Stimulated activated CD4-positive, alpha-beta T cell treated with anti-CD3 and anti-CD28 coated beads, Interleukin-1b, Interleukin-23, amount 100 ng/mL, for 24 hours (primary cell): ENCODE results near the gene RNF126.
"Not testable (repeated sequence)": the region's sequence is repeated elsewhere in the genome, so short reads cannot be mapped to it uniquely, and the experiment has no call there.

ENCODE experiments used
- DNase-seq, 4 experiments: peaks; one replicate each; pipeline ENCODE4 v3.0.0-alpha.2; 2020; ENCODE audit warnings: low read depth in 4 of 4, low spot score in 1 of 4

The RNF126 gene

GRCh38 chr19:613732-614567 is 49.1 kb downstream of the RNF126 start:
- no peak for DNase-seq

GRCh38 chr19:612941-613340 is 50.1 kb downstream of the RNF126 start:
- DNase-seq, result no peak

DNA sequence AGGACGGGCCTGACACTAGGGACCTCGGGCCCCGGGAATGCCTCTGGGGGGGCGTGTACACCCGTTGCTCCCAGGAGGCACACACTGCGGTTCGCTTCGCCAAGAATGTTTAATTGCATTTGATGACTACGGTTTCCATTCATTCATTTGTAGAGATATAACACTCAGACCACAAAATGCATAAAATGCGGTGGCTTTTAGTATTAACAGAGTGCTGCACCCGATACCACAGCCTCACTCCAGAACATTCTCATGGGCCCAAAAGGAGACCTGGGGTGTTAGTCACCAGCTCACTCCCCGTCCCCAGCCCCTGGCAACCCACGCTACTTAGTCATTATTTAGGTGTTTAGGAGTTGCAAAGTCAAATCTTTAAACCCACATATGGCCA is 51.5 kb downstream of the RNF126 start:
- DNase-seq, result peak in 3 of 4 experiments; percentile 46 to 63 (median 58)

DNA sequence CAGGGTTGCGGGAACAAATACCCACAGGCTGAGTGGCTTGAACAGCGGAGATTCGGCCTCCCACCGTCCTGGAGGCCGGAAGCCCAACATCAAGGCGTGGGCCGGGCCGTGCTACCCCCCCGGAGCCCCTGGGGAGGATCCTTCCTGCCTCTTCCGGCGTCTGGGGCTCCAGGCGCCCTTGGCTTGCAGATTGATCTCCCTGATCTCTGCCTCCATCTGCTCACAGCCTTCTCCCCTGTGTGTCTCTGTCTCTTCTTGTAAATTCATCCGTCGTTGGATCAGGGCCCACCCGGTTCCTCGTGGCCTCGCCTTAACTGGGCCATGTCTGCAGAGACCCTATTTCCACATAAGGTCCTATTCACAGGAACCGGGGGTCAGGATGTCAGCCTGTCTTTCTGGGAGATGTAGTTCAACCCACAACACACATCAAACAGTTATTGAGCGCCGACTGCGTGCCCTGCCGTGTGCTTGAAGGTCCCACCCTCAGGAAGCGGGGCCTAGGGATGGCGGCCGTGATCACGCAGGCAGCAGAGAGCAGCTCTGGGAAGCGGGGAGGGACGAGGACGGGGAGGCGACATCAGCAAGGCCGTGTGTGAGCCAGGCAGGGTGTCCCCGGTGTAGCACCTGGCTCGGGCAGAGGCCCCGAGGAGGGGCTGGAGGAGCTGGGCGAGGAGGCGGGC is 52.1 kb downstream of the RNF126 start:
- DNase-seq, result peak in 2 of 4 experiments; percentile 28 to 52

DNA sequence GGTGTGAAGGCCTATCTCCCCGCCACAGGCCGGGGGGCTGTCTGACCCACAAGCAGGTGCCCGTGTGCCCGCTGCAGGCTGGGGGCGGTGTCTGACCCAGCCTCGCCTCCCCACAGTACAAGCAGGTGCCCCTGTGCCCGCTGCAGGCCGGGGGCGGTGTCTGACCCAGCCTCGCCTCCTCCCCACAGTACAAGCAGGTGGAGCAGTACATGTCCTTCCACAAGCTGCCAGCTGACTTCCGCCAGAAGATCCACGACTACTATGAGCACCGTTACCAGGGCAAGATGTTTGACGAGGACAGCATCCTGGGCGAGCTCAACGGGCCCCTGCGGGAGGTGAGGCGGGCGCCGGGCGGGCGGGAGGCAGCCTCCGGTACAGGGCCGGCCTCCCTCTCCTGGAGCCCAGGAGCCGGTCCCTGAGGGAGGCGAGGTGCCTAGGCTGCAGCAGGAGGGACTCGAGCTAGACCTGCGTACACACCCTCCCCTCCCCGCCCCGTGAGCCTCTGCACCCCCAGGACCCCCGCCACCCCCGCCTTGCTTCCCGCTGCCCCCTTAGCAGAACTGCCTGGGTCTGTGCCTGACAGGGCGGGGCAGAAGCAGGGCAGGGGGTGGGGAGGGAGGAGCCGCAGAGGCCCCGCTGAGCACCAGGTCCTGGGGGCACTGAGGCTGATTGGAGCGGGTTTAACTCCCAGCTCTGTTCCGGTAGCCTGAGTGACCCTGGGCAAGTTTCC is 52.8 kb downstream of the RNF126 start:
- no peak for DNase-seq

DNA sequence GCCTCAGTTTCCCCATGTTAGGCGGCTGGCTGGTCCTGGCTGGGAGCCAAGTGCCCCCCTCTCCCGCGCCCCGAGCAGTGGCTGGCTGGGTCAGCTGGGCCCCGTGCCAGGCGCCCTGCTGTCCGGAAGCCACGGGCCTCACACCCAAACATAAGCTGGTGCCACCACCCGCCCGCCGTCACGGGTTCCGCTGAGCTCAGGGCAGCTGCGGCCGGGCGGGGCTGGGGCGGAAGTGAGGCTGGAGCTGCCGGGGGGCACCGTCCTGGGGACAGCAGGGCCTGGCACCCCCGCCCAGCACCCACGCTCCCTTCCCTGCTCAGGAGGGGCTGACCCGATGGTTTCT is 54.0 kb downstream of the RNF126 start:
- DNase-seq, result no peak

GRCh38 chr19:608155-609003 is 54.6 kb downstream of the RNF126 start:
- DNase-seq, result no peak

GRCh38 chr19:607301-608154 is 55.5 kb downstream of the RNF126 start:
- no peak for DNase-seq

DNA sequence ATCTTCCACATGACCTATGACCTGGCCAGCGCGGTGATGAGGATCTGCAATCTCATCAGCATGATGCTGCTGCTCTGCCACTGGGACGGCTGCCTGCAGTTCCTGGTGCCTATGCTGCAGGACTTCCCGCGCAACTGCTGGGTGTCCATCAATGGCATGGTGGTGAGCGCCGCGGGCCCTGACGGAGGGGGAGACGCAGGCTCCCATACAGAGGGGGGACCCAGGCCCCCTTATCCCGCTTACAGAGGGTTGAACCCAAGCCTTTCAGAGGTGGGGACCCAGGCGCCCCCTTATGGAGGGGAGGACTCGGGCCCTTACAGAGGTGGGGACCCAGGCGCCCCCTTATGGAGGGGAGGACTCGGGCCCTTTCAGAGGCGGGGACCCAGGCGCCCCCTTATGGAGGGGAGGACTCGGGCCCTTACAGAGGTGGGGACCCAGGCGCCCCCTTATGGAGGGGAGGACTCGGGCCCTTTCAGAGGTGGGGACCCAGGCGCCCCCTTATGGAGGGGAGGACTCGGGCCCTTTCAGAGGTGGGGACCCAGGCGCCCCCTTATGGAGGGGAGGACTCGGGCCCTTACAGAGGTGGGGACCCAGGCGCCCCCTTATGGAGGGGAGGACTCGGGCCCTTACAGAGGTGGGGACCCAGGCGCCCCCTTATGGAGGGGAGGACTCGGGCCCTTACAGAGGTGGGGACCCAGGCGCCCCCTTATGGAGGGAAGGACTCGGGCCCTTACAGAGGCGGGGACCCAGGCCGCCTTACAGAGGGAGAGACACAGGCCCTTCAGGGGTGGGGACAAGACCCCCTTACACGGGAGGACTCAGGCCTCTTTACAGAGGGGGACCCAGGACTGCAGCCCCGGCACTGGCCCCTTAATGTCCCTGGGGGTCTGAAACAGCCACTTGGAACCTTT is 57.7 kb downstream of the RNF126 start:
- DNase-seq, result not testable (repeated sequence)

GRCh38 chr19:604355-604754 is 58.7 kb downstream of the RNF126 start:
- peak in 1 of 4 experiments; percentile 38 for DNase-seq

- not testable (repeated sequence) for DNase-seq
These were observed 59.2 kb downstream of the RNF126 start for GRCh38 chr19:603779-604178.

GRCh38 chr19:603302-603639 is 59.7 kb downstream of the RNF126 start:
- DNase-seq, result not testable (repeated sequence)

- no peak for DNase-seq
These were observed 60.4 kb downstream of the RNF126 start for GRCh38 chr19:602391-603301.

DNA sequence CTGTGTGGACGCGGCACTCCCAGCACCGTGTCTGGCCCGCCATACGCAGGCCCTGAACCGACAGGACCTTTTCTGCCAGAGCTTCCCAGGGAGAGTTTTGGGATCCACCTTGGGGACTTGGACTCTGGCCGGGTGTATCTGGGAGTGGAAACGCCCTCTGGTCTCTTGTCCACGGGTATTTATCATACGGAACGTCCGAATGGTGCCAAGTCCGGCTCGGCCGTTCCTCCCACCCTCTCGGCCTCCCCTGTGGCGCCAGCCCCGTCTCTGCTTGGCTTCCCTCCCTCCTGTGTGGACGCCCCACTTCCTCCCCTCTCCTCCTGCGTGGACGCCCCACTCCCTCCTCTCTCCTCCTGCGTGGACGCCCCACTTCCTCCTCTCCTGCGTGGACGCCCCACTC is 61.2 kb downstream of the RNF126 start:
- DNase-seq, result no peak

- no peak for DNase-seq
These were observed 61.7 kb downstream of the RNF126 start for GRCh38 chr19:601310-601709.
